ENCODE data around the gene RASA4. TPM values are rescaled to one million over a fixed set of nuclear protein-coding genes. Genes with fewer than 3 reads are reported as not detected.
A peak's percentile ranks its signal among the peaks of the same experiment; 100 is the strongest.
"Not testable (repeated sequence)": the region's sequence is repeated elsewhere in the genome, so short reads cannot be mapped to it uniquely, and the experiment has no call there.

RASA4 gene
- polyA plus RNA-seq, 4 donors: 27.8 to 48.7 (median 32.8) TPM

DNA sequence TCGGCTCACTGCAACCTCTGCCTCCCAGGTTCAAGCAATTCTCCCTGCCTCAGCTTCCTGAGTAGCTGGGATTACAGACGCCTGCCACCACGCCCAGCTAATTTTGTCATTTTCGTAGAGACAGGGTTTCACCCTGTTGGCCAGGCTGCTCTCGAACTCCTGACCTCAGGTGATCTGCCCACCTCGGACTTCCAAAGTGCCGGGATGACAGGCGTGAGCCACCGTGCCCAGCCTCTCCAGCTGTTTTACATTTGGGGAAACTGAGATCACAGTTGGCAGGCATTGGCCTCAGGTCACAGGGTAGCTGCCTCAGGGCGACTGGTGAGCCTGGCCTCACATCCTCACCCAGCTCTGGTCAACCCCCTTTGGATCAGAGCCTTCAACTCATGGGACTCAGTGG, 6.8 kb downstream of the RASA4 start:
- DNase-seq (ENCODE audit: low read depth in 4 of 4, low spot score in 3 of 4): not testable (repeated sequence)

DNA sequence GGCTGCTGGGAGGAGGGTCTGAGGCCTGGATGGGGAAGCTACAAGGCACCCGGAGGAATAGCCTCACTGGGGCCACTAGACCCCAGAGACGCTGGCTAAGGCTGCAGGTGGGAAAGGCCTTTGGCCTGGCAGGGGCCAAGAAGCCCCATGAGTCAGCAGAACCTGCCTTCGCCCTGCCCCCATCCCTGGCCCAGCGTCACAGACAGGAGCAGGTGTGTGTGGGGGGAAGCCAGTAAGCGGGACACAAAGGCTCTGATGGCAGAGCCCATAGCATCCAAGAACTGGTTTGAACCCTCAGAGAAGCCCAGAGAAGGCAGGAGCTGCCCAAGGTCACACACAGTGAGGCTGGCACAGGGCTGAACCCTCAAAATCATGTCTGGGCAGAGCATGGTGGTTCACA, 9.7 kb downstream of the RASA4 start:
- DNase-seq (ENCODE audit: low read depth in 4 of 4, low spot score in 3 of 4): not testable (repeated sequence)

DNA sequence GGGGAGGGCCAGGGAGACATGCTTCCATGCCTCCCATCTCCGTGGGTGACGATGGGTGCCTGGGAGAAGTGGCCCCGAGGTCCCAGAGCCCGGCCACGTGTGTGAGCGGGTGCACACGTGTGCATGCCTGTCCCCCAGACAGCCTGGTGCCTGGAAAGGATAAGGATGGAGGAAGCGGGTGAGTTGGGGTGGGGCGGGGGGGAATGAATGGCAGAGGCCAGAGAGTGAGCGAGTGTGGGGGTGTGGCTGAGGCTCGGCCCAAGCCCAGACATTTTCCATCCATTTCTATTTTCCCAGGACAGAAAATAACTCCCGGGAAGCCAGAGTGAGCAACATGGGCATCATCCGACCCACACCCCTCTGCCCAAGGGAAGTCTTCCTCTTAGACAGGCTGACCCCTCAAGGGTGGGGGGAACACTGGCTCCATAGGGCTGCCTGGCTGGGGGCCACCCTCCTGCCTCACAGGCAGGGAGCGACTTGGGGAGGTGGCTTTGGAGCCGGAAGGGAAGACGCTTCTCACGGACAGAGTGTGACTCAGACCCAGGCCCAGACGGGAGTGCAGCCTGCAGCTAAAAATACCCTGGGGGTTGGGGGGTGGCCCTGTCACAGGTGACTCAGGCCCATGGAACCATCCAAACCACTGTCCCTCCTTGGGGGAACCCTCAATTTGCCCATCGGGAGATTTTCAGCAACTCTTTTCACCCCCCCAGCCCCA, 12.0 kb downstream of the RASA4 start:
- DNase-seq (ENCODE audit: low read depth in 4 of 4, low spot score in 3 of 4): not testable (repeated sequence)

DNA sequence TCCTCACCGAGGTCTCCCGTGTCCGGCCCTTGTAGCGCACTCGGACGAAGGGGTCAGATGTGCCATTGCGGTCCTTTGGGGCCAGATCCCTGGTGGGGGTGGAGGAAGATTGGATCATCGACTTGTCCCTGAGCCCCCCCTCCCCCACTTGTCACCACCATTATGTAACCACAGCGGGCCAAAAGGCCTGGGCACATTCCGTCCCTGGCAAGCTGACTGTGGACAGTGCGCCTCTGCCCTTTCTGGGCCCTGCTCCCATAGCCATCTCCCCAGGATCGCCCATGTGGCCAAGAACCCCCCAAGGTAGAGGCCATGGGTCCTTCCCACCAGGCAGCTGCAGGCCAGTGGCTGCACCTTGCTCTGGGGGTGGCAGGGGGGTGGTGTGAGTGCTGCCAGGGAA, 14.2 kb downstream of the RASA4 start:
- not testable (repeated sequence) for DNase-seq (ENCODE audit: low read depth in 4 of 4, low spot score in 3 of 4)

DNA sequence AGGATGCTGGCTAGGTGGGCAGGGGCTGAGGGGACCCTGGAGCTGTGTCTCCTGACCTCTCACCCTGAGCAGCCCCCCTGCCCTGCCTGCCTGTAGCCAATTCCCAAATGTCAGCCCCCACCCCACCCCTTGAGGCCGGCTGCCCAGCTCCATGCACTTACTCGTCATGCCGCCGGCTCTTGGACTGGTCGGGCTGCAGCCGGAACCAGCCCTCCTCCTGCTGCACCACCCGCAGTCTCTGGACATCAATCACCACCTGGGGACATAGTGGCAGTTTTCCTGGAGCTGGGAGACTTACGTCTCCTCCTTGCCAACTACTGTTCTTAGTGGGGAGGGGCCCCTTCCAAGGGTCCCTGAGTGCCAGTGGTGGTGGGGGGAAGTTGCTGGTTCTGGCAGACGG, 16.9 kb downstream of the RASA4 start:
- DNase-seq (ENCODE audit: low read depth in 4 of 4, low spot score in 3 of 4): not testable (repeated sequence)

DNA sequence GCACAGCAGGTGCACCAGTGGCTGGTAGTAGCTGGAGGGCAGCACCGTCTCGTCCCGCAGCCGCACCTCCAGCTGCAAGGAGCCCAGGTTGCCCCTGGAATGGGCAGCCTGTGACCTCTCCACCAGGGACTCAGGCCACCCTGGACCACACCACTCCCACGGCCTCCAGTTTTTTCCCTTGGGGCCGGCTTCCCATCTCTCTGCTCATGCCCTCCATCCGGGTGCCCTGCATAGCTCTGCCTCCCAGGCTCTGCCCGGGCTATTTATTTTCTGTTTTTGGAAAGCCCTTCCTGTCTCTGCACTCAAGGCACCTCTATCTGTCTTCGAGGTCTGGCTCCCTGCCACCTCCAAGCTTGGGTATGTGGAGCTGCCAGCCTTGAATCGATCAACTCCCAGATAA, 20.5 kb downstream of the RASA4 start:
- not testable (repeated sequence) for DNase-seq (ENCODE audit: low read depth in 4 of 4, low spot score in 3 of 4)

DNA sequence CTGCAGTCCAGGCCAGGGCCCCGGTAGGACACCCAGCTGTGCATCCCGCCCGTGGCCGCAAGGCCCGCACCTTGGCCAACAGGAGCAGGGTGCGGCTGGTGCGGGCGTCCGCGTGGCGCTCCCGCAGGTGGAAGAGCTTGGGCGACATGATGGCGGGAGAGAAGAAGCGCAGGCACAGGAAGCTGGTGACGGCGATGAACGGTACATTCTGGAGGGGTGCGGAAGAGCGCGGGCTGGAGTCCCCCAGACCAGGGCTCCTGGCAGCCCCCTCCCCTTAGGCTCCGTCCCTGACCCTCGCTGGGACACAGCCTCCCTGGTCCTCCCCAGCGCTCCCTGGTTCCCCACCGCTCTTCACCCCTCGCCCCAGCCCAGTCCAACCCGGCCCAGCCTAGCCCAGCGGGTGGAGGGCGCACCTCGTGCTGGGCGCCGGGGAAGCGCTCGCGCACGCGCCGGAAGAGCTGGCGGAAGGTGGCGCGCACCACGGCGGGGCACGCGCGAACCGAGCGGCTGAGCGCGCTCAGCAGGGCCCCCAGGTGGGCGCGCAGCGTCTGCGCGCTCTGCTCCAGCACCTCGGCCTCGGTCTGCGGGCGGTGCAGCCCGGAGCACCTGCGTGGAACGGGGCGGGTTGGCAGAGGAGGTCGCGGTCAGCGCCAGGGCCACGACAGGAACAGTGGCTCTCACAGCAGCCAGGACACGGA, 22.8 kb downstream of the RASA4 start:
- DNase-seq (ENCODE audit: low read depth in 4 of 4, low spot score in 3 of 4): not testable (repeated sequence)

DNA sequence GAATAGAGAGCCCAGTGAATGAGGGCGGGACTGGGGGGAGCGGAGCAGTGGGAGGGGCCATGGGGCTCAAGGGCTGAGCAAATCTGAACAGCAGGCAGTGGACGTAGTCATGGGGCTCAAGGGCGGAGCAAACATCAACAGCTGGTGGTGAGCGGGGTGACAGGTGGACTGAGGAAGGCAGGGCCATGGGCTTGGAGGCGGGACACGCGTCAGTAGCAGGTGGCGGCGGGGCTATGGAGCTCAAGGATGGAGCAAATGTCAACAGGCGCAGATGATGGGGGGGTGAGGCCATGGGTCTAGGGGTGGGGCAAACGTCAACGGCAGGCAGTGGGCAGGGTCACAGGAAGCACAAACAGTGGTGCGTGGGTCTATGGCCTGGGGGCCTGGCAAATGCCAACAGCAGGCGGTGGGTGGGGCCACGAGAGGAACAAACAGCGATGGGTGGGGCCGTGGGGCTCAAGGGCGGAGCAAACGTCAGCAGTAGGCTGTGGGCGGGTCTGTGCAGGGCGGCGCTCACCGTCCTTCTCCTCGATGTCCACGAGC, 24.0 kb downstream of the RASA4 start:
- not testable (repeated sequence) for DNase-seq (ENCODE audit: low read depth in 4 of 4, low spot score in 3 of 4)

DNA sequence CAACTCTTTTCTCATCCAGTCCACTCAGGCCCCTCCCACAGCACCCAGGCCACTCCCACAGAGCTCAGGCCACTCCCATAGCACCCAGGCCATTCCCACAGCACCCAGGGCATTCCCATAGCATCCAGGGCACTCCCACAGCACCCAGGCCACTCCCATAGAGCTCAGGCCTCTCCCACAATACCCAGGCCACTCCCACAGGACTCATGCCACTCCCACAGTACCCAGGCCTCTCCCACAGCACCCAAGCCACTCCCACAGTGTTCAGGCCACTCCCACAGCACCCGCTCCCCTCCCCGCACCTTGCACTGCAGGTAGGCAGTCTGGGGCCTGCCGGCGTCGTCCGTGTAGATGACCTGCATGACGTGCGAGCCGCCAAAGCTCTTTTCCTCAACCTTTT, 26.7 kb downstream of the RASA4 start:
- DNase-seq (ENCODE audit: low read depth in 4 of 4, low spot score in 3 of 4): not testable (repeated sequence)

DNA sequence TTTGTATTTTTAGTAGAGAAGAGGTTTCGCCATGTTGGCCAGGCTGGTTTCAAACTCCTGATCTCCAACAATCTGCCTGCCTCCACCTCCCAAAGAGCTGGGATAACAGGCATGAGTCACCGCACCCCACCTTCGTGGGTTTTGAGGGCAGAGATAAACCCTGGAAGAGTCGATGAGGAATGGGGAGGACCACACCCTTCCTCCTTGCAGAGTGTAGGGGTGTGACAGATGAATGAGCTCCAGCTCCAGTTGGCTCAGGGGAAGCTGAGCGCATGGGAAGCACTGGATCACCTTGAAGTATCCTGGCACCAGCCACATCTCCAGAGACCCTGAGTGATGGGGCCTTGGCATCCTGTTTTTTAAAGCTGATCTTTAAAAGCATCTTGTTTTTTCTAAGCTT, 33.1 kb downstream of the RASA4 start:
- DNase-seq (ENCODE audit: low read depth in 4 of 4, low spot score in 3 of 4): not testable (repeated sequence)

DNA sequence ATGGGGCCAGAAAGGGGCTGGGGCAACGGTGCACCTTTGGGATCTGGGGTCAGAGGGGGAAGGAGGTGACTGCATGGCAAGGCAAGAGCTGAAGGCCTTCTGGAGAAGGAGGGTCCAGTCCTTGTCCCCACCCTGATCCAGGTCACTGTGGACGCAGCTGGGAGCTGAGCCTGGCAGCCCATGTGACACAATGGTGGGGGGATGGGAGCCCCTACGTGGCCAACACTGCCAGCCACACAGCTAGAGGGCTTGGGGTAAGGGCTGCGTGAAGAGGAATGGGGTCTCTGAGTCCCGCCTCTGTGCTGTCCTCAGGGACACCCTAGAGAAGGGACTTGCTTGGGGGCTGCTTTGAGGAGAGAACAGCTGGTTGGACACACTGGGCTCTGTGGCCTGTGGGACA, 34.8 kb downstream of the RASA4 start:
- DNase-seq (ENCODE audit: low read depth in 4 of 4, low spot score in 3 of 4): not testable (repeated sequence)

DNA sequence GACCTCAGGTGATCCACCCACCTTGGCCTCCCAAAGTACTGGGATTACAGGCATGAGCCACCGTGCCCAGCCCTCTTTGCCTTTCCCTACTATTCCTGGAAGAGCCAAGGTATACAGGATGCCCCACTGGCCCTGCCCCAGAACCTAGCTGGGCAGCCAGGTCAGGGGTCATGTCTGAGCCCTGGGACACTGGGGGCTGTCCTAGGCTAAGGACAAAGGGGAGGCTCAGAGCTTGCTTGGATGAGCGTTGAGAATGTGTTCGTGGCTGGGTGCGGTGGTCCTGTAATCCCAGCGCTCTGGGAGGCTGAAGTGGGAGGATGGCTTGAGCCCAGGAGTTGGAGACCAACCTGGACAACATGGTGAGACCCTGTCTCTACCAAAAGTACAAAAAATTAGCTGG, 38.1 kb downstream of the RASA4 start:
- not testable (repeated sequence) for DNase-seq (ENCODE audit: low read depth in 4 of 4, low spot score in 3 of 4)

DNA sequence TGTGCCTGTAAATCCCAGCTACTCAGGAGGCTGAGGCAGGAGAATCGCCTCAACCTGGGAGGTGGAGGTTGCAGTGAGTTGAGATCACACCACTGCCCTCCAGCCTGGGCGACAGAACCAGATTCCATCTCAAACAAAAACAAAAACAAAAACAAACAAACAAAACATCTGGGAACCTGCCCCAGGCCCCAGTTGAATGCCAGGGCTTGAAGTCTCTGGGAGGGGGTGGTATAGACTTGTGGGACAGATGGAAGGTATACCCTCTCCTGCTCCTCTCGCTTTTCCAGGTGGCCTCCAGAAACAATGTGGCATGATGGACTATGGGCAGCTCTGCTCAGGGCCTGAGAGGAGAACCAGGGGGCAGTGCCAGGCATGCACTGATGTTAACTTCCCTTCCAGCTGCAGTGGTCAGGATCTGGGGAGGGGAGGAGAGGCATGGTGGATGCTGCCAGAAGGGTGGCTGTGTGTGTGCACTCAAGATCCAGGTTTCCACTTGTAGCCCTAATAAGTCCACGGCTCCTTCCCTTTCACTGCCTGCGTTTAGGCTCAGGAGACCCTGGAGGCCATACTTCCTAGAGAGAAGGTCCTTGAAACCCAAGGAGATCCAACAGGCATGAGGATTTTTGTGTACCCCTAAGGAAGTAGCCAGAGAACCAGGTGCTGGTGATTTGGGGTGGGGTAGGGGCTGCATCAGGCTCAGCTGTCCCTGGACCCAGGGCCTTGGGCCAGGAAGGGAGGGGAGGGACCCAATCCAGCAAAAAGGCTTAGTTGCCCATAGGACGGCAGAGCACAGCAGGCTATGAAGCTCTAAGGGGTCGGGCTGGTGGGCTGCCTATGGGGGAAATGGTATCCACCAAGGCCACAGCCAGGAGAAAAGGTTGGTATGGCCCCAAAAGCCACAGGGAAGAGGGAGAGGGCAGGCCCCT, 39.0 kb downstream of the RASA4 start:
- DNase-seq (ENCODE audit: low read depth in 4 of 4, low spot score in 3 of 4): not testable (repeated sequence)

DNA sequence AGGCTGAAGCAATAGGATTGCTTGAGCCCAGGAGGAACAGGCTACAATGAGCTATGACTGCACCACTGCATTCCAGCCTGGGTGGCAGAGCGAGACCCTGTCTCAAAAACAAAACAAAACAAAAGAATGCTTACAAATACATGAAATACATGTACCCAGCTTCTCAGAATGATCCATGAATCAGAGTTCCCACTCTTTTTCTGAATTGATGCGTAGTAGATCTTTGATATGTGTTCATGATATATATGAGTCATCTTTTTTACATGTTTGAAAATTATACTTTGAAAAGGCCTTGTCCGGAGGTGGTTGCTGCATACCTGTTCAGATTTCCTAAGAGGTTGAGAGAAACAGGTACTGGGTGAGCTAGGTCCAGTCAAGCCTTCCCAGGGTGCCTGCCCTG, 40.2 kb downstream of the RASA4 start:
- not testable (repeated sequence) for DNase-seq (ENCODE audit: low read depth in 4 of 4, low spot score in 3 of 4)

DNA sequence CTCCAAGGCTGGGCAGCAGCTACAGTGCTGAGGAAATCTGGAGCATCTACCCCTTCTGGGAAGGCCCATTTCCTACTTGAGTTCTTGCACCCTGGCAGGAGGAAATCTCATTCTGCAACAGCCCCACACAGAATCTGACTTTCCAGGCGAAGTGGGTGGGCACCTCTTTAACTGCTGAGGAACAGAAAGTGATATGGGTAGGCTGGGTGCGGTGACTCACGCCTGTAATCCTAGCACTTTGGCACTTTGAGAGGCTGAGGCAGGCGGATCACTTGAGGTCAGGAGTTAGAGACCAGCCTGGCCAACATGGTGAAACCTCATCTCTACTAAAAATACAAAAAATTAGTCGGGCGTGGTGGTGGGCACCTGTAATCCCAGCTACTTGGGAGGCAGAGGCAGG, 41.9 kb downstream of the RASA4 start:
- DNase-seq (ENCODE audit: low read depth in 4 of 4, low spot score in 3 of 4): not testable (repeated sequence)

DNA sequence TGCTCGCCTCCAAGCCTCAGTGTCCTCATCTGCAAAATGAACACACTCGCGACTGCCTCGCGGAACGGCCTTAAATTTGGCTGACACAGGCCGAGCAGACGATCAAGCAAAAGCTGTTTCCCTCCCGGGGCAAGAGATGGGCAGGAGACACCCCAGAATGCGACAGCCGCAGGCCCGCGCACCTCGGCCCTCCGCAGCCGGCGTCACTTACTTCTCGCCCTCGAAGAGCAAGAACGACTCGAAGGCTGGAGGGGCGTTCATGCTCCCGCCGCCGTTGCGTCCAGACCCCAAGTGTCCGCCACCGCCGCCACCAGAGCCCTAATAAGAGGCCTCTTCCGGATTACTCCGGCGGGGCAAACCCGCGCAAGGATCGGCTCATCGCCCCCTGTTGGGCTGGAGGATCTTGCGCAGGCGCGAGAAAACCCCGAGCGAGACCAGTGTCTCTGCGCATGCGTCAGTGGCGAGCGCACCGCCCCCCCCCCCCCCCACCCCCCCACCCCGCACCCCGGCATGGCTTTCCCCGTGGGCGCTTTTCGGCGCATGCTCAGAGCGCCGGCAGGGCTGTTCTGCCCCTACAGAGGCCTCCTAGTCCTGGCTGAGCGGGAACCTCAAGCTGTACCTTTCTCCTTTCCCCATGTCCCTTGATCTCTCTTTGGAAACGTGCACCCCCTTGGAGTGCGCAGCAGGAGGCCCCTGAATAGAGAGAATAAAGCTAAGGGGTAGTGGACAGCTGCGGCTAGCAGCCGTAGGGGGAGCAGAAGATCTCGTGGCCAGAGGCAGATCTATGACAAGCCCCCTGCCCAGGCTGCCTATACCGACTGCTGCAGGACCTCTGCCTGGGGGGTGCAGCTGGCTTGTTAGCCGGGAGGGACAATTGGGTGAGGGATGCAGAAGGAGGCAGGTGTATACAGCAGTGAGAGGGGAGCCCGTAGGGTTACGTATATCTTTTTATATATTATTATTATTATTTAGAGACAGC, 44.0 kb downstream of the RASA4 start, which contains the start of gene POLR2J3:
TSS of gene POLR2J3 (minus strand) at position 323 of the 979 bp plus-strand sequence. CDS start at position 261, 62 bp downstream.
- peak; percentile 41 to 85 (median 76) for DNase-seq (ENCODE audit: low read depth in 4 of 4, low spot score in 3 of 4)

DNA sequence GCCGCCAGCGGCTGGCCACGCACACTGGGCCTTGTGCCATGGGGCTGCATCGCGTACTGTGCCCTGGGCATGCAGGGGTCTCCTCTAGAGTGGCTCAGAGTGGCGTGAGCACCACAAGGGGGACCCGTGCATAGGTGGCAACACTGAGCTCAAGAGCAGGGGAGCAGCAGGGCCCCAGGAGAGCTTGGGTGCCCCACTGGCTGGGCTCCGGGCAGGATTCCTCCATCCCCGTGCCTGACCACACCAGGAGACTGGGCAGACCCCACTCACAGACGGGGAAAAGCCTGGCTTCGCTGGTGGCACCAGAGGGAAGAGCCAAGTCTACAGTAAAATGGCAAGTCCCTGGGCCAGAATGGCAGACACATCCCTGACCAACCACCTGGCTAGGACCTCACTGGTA, 47.9 kb downstream of the RASA4 start:
- DNase-seq (ENCODE audit: low read depth in 4 of 4, low spot score in 3 of 4): not testable (repeated sequence)

DNA sequence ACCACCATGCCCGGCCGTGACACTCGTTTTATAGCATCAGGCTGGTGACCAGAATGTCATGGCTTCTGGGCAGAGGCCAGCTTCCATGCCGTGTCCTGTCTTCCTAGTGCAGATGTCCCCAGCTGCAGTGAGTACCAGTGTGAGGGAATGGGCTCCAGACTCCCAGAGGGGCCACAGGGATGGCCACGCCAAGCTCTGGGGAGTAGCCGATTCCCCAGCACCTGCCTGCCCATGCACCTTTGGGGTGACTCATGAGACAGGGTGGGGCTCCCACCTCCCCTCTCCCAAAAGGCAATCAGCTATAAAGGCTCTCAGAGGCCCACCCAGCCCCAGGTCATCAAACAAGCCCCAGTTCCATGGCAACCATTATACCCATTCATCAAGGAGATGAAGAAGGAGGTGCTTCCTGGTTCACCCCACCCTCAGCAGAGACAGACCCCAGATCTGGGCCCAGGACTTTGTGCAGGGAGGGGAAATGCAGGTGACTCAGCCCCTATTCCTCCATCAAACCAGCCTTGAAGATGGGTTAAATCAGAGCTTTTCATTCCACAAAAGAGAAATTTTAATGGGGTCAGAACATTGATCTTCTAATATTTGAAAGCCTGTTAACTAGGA, 65.6 kb downstream of the RASA4 start, which contains the start of gene SPDYE2:
TSS of gene SPDYE2 (plus strand) at position 419 of the 615 bp plus-strand sequence. CDS start 2,030 bp downstream, outside the sequence.
- not testable (repeated sequence) for DNase-seq (ENCODE audit: low read depth in 4 of 4, low spot score in 3 of 4)

DNA sequence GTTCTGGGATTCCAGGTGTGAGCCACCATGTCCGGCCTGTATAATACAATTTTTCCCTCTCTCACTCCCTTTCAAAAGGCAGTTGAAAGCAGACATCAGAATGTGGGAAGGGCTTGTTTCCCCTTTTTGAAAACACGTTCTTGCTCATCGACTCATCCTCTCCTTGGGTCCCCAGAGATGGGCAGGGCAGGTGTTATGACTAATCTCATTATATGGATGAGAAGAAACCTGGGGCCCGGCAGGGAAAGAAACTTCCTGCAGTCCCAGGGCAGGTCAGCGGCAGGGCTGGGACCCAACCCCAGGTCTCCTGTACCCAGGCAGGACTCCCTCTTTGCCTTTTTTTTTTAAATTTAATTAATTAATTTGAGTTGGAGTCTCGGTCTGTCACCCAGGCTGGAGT, 70.2 kb downstream of the RASA4 start:
- DNase-seq (ENCODE audit: low read depth in 4 of 4, low spot score in 3 of 4): not testable (repeated sequence)

Data from left renal pelvis (tissue), 4 donors.